HG02885 (cell line): ENCODE results near the gene IL17B.

Source experiments
- ATAC-seq: cut with Tn5 transposase; IDR thresholded peaks from one replicate; pipeline ENCODE4 v1.9.1; 2021; ENCODE audit warnings: mild to moderate bottlenecking; ENCODE audit not compliant: unreplicated experiment, poor library complexity

The IL17B gene

GRCh38 chr5:149333711-149334443 lies 45.2 kb downstream of the IL17B start:
- no peak for ATAC-seq

- ATAC-seq: no peak
Measured at GRCh38 chr5:149328177-149328576, 50.9 kb downstream of the IL17B start.

GRCh38 chr5:149326611-149327010 lies 52.5 kb downstream of the IL17B start:
- ATAC-seq: no peak

- ATAC-seq: no peak
Measured at GRCh38 chr5:149325894-149326293, 53.2 kb downstream of the IL17B start.

- no peak for ATAC-seq
Measured at GRCh38 chr5:149325166-149325735, 53.8 kb downstream of the IL17B start.

GRCh38 chr5:149324641-149325040 lies 54.5 kb downstream of the IL17B start:
- ATAC-seq: no peak
